GM13976 (cell line): ENCODE results near the gene NR6A1.

Experiments
- DNase-seq: peaks from one replicate; pipeline ENCODE4 v3.0.0; 2012; ENCODE audit warnings: low spot score
- CTCF ChIP-seq: IDR thresholded peaks from 2 replicates; pipeline ENCODE4 v1.5.1; 2012; ENCODE audit warnings: borderline replicate concordance, mild to moderate bottlenecking; ENCODE audit not compliant: insufficient read depth; ENCODE audit errors: extremely low read depth, missing control alignments, control extremely low read depth
- in situ Hi-C: fragments of 300-500 bp; cut with MboI; formaldehyde crosslinking; loops from one replicate; pipeline ENCODE4 v1.12.0; 2022; ENCODE audit warnings: low sequenced_read_pairs, mixed read lengths, inconsistent platforms; ENCODE audit not compliant: unreplicated experiment

NR6A1 gene

GRCh38 chr9:124504530-124505005 is 266.5 kb downstream of the NR6A1 start:
- in situ Hi-C loops = no loop called here
- no peak for DNase-seq
- TF ChIP-seq CTCF = no peak

- no peak for TF ChIP-seq CTCF
- in situ Hi-C loops = no loop called here
- no peak for DNase-seq
Measured at GRCh38 chr9:124503713-124504529, 267.2 kb downstream of the NR6A1 start.

- TF ChIP-seq CTCF = no peak
- in situ Hi-C loops = no loop called here
Measured at GRCh38 chr9:124502711-124503702, 268.1 kb downstream of the NR6A1 start.

GRCh38 chr9:124501771-124502320 is 269.3 kb downstream of the NR6A1 start:
- TF ChIP-seq CTCF = no peak
- DNase-seq = no peak
- in situ Hi-C loops = no loop called here

More at GRCh38 chr9:124502711-124503702, 268.1 kb downstream of the NR6A1 start:
- no peak for DNase-seq

- in situ Hi-C loops = no loop called here
- DNase-seq = no peak
- no peak for TF ChIP-seq CTCF
Measured at GRCh38 chr9:124500796-124501611, 270.1 kb downstream of the NR6A1 start.
